Stimulated activated naive CD8-positive, alpha-beta T cell treated with anti-CD3 and anti-CD28 coated beads, Interleukin-15, Interleukin-2, amounts not matched to agents 100 U/mL and 50 U/mL, for 24 hours (primary cell): ENCODE measurements around the gene FAM184B.

Source experiments
- ATAC-seq: fragments of 150-1000 bp; cut with Tn5 transposase; one replicate; pipeline ENCODE4 v1.10.0; 2021
- DNase-seq: peaks from one replicate; pipeline ENCODE4 v3.0.0; 2021

The FAM184B gene

GRCh38 chr4:17633600-17633999 is 147.8 kb downstream of the FAM184B start:
- ATAC-seq: no peak

DNA sequence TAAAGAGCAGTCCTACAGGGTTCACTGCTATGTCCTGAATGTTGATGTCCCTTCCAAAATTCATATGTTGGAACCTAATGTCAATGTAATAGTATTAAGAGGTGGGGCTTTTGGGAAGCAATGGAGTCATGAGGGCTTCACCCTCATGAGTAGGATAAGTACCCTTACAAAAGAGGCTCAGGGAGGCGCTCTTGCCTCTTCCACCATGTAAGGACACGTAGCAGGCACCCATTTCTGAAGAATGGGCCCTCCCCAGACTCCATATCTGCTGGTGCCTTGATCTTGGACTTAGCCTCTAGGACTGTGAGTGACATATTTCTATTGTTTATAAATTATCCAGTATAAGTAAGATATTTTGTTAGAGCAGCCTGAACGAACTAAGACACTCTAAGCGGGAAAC is 151.2 kb downstream of the FAM184B start:
- ATAC-seq (no peak), DNase-seq (no peak)

More at GRCh38 chr4:17633600-17633999, 147.8 kb downstream of the FAM184B start:
- no peak for DNase-seq

- DNase-seq (no peak), ATAC-seq (no peak)
Observed at GRCh38 chr4:17624821-17625220, 156.6 kb downstream of the FAM184B start.

DNA sequence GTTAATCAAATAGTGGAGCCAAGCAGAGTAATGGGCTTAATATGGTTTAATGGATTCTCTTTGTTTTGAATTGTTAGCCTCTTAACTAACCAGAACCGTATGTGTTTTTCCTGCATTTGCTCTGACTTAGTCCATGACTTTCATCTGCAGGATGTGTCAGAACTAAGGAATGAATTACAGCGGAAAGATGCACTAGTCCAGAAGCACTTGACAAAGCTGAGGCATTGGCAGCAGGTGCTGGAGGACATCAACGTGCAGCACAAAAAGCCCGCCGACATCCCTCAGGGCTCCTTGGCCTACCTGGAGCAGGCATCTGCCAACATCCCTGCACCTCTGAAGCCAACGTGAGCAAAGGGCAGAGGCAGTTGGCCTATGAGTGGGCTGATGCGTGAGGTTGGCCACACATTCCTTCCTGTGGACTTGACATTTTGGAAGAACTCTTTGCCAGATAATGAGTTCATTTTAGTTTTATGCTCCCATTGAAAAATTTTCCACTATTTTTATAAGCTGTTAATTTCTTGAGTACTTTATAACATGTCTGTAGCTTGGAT is 157.9 kb downstream of the FAM184B start:
- DNase-seq: no peak
- no peak for ATAC-seq

DNA sequence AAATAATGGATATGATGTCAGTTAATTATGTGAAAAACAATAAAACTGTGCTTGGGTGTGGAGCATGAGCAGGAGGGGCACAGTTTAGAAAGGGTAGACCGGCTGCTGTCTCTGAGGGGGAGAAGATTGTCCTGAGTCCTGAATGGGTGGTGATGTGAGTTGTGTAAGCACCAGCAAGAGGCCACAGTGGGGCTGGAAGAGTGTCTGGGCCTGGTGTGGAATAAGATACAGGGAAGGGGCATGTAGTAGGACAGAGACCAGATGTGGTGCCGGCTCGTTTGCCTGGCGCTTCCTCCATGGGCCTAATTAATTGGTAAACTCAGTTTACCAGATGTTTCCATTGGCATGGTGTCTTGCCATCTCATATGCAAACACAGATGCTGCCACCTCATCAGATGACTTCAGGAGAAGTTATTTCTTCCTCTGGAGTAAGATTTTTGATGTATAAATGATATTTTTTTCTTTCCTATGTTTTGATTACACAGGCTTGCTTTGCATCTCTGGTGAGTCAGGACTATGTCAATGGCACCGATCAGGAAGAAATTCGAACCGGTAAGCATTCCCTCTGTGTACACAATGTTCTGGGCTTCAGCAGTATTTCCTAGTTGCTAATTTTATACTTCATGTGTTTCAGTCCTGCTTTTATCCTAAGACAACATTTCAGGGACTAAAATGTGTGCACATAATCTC is 161.9 kb downstream of the FAM184B start:
- DNase-seq (no peak), ATAC-seq (no peak)

GRCh38 chr4:17618926-17619325 is 162.5 kb downstream of the FAM184B start:
- DNase-seq: no peak
- ATAC-seq: no peak

DNA sequence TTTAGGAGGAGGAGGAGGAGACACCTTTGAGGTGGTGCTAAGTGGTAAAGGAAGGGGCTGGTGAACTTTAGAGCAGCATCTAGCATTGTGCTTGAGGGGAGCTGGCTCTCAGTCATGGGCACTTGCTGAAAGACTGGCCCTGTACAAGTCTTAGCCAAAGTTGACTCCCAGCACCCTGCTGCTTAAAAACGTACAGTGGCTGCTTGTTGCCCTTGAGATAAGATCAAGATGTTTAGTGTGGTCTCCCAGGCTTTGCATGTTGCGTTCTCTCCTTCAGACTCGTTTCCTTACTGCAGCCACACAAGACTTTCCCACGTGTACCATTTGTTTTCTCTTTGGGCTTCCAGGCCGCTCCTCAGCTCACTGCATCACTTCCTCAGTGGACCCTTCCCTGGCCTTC is 165.1 kb downstream of the FAM184B start:
- DNase-seq (no peak), ATAC-seq (no peak)

DNA sequence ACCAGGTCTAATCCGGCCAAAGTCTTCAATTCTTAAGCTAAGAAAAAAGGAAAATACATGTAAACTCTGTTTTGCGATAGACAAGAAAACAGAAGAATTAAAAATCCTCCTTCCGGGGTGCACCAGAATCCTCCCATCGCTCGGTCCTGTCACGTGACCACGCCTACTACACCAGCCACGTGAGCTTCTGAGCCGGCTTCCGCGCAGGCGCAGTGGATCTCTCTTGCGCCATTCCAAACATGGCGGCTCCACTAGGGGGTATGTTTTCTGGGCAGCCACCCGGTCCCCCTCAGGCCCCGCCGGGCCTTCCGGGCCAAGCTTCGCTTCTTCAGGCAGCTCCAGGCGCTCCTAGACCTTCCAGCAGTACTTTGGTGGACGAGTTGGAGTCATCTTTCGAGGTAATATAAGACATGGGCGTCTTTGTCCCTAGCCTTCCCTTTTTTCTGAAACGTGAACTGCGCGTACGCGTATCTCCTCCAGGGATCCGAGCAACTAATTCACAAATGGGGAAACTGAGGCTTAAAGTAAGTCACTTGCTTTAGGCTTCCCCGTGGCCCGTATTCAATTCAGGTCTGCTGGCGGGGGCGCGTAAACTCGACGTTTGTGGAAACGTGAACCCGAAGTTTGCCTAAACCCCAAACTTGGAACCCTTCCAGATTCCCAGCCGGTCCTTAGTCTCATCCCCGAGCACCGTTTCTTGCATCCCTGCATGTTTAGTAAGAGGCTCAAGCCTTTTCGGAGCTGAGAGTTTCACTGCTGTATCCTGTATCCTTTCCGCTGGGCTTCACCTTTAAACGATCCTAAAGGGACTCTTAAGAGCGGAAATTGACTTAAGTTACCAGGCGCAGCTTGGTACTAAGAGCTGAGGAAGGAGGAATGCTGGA is 166.8 kb downstream of the FAM184B start, which contains the start of gene MED28:
MED28 (plus strand) TSS at position 226 of the 884 bp plus-strand sequence; CDS start at position 240, 14 bp downstream.
- peak; percentile 90 for ATAC-seq

DNA sequence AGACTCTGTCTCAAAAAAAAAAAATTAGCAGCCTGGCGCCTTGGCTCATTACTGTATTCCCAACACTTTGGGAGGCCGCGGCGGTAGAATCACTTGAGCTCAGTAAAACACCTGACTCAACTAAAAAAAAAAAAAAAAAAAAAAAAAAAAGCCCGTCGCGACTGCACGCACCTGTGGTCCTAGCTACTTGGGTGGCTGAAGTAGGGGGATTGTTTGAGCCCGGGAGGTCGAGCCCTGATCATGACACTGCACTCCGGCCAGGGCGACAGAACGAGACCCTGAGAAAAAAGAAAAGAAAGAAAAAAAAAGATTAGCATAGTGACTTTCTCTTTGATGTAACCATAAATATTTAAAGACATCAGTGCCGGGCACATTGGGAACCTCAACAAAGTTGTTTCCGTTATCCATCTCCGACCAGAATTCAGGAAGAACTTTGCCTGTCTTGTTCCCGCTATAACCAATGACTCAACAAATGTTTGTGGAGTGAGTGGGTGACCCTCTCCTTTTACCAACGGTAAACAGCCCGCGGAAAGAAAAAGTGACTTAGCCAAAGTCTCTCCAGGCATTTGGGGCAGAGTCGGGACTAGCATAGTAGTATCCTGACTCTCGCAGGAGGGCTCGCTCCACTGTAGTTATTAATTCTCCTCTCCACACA is 167.5 kb downstream of the FAM184B start:
- peak; percentile 8 for DNase-seq
- ATAC-seq: peak; percentile 58

More for the DNA sequence above, 166.8 kb downstream of the FAM184B start, which contains the start of gene MED28:
- peak; percentile 96 for DNase-seq

DNA sequence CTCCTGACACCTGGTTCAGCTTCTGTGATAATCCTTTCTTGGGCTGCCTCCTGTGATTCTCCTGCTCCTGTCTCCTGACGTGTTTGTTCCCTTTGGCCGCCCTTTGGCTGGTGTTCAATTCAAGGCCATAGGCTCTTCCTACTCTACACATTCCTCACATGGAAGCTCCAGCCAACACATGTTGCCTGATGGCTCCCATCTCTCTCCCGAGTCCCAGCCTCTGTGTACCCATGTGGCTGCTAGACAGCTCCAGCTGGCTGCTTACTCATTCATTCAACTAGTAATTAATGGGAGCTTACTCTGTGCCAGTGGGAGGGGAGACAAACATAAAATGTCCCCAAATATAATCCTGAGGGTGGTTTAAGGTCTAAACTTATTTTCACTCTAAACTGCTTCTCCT is 176.2 kb downstream of the FAM184B start:
- ATAC-seq (no peak), DNase-seq (no peak)

DNA sequence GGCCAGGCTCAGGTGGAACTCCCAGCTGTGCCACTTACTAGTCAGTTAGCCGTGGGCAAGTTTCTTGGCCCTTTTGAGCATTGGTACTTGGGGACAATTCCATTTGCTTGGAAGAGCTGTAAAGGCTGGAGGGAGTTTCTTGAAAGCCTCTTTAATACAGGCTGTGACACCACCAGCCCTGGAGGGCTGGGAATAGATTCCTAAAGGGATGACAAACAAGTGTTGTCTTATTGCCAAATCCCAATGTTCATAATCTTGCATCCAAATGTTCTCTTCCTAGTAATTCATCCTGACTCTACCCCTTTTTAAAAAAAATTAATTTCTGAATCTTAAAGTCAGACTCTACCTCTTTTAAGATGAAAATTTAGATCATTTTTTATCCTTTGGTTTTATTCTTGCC is 181.6 kb downstream of the FAM184B start:
- DNase-seq (no peak), ATAC-seq (no peak)

- no peak for DNase-seq
- ATAC-seq: no peak
Observed at GRCh38 chr4:17597517-17597916, 183.9 kb downstream of the FAM184B start.

DNA sequence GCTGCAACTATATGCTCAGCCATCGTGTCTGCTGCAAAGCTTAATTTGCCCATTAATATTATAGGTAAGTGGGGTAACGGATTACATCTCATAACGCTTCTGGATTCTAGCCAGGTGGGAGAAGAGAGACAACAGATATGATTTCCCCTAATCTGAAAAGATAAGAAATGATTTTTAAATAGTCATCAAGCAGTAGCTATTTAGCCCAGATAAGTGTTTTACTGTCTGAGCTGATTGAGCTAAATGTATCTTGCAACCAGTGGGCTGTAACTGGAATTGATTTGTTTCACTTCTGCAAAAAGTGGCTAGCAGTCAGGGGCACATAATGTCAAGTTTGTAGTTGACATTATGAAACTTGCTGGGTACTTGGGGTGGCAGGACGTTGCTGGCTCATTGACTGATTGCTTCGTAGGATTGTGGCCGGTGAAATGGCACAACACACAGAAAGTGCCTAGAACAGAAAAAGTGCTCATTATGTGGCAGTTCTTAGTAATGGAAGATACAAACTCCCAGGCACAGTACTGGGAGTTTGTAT is 185.9 kb downstream of the FAM184B start:
- DNase-seq: no peak
- ATAC-seq: no peak

- ATAC-seq (no peak), DNase-seq (no peak)
Observed at GRCh38 chr4:17589355-17589754, 192.1 kb downstream of the FAM184B start.

DNA sequence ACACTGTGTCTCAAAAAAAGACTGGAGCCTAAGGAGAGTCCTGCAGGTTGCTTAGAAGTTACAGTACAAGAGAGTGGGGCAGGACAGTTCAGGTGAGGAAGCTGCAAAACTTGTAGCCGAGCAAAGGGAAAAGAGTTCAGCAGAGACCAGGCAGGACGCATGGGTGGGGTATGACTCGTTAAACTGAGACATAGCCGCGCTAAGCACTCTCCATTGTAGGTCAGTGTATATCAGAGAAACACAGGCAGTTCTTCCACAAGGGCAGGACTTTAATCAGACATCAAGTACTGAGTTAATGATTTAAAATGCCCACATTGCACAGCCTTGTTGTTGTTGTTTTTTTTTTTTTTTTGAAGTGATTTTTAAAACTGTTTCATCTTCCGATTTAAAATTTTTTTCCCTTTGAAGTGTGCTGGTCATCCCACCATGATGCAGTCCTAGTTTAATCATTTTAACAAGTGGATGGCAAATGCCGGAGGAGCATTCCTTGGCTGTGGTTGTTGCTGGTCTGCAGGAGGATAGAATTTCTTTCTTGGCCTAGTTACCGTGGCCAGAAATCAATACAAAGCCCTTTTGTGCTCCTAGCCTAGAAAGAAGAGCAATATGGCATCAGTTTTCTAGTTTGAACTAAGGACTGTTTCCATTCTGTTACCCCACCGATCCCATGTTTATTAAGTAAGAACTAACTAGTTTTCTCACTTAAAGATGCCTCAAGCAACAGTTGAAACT is 194.2 kb downstream of the FAM184B start:
- ATAC-seq: no peak
- DNase-seq: no peak

DNA sequence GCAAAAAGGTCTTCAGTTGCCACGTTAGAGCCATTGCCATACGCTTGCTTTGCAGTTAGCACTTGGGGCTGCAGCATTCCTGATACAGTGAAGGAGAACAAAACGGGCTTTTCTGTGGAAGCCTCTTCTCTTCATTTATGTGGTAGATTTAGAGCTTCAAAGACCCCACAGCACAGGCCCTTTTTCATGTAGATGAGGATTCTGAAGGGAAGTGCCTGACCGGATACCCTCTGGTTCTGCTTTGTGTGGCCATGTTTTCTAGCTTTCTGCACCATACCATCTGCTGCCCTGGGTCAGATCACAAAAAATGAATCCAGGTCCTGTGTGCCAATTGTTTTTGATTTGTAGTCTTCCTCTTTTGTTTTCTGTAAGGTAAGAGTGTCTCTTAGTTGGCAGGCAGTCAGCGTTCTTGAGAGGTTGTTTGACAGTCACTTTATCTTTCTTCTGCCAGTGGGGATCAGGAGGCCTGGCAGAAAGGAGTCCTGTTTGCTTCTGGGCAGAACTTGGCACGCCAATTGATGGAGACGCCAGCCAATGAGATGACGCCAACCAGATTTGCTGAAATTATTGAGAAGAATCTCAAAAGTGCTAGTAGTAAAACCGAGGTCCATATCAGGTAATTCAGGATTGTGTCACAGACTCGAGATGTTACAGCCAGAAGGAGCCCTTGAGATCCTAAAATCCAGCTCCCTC is 196.8 kb downstream of the FAM184B start:
- DNase-seq (no peak), ATAC-seq (no peak)

- DNase-seq (no peak), ATAC-seq (no peak)
Observed at GRCh38 chr4:17583941-17584340, 197.5 kb downstream of the FAM184B start.

- no peak for DNase-seq
Observed at GRCh38 chr4:17583276-17583675, 198.1 kb downstream of the FAM184B start.

DNA sequence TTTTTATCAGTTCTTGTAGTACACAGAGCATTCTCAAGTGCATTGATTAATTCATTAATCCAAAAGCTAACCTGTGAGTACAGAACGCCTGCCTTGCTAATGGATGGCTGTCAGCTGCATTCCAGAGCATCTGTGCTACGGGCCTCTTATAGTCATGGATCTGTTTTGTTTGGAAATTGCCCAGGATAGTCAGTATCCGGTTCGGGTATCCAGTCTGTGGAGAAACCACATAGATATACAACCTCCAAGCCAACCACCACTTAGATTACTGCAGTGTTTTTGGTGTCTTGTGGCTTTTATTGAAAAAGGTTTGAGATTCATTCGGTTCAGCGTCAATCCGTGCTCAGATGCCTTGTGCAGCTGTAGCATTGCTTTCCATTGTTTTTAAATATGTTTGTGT is 200.5 kb downstream of the FAM184B start:
- no peak for DNase-seq
- no peak for ATAC-seq

More at GRCh38 chr4:17583276-17583675, 198.1 kb downstream of the FAM184B start:
- ATAC-seq: no peak
